NT2/D1 (cell line): ENCODE measurements around the gene KISS1R.

Source experiments
- SUZ12 ChIP-seq: IDR thresholded peaks from 2 replicates; pipeline ENCODE4 v1.6.1; 2011; ENCODE audit not compliant: insufficient read length, insufficient read depth; ENCODE audit errors: extremely low read depth
- YY1 ChIP-seq: IDR thresholded peaks from 2 replicates; pipeline ENCODE4 v1.6.1; 2011; ENCODE audit not compliant: insufficient read length, insufficient read depth

GRCh38 chr19:898663-899062 is 18.5 kb upstream of the KISS1R start:
- no peak for TF ChIP-seq SUZ12
- no peak for TF ChIP-seq YY1
